HG03558 (cell line): ENCODE data around the gene PDIK1L.

Experiments
- ATAC-seq: cut with Tn5 transposase; IDR thresholded peaks from one replicate; pipeline ENCODE4 v1.9.1; 2021; ENCODE audit warnings: moderate number of reproducible peaks; ENCODE audit not compliant: unreplicated experiment; ENCODE audit errors: extremely low read depth

The PDIK1L gene

GRCh38 chr1:26119892-26120608 is 8.4 kb downstream of the PDIK1L start:
- no peak for ATAC-seq

GRCh38 chr1:26121854-26122773 is 10.5 kb downstream of the PDIK1L start:
- ATAC-seq, result no peak

DNA sequence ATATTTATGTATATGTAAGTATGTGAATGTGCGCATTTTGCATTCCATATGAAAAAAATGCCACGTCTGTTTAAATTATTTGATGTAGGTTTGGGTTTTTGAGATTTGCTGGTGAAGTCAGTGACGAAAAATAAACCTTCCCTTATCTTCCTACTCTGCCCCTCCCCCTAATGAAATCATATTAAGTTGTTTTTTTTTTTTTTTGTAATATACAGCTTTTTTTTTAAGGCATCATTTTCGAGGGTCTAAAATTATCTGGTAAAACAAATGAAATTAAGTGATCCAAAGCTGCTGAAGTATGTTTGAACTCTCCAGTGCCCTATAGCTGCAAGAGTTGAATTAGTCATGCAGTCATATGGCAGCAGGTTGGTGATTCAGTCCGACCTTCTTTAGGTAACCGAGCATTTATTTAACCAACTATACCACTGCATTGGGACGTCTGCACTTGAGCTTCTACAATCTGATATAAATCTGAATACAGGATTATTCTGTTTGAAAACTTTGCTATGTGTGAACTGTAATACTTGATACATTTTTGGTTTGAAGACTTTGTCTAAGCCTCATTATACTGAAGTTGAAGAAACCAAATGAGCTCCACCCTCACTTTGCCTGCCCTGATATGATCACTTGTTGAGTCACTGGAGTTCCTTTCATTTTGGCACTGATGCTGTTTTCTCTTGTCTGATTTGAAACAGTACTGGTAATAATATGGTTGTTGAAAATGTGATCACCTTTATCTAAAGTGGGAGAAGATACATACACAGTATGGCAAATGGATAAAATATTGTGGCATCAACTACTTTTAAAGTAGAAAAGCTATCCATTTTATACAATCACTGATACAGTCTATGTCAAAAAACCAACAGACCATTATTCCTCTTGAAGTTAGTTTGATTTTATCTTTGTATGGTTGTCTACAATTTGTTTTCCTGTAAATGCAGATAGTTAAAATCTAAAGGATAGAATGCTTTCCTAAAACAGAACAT is 11.7 kb downstream of the PDIK1L start:
- no peak for ATAC-seq

- ATAC-seq, result no peak
These were observed 13.1 kb downstream of the PDIK1L start for GRCh38 chr1:26124418-26125331.

- no peak for ATAC-seq
These were observed 13.8 kb downstream of the PDIK1L start for GRCh38 chr1:26125382-26125781.

DNA sequence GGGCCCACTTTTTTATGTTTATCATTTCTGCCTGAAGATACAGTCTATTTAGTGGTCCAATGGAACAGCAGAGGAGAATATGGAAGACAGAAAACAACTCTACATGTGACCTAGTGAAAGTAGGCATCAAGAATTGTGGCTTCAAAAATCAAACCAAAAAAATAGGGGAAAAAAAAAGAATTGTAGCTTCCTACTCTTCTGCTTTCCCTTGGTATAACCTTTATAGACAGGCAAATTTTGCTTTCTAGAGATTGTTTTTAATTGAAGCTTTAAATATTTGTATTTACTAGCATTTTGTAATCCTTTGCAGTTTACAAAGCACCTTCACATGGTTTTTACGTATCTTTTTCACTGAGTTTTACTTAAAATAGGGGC is 14.3 kb downstream of the PDIK1L start:
- ATAC-seq, result no peak

DNA sequence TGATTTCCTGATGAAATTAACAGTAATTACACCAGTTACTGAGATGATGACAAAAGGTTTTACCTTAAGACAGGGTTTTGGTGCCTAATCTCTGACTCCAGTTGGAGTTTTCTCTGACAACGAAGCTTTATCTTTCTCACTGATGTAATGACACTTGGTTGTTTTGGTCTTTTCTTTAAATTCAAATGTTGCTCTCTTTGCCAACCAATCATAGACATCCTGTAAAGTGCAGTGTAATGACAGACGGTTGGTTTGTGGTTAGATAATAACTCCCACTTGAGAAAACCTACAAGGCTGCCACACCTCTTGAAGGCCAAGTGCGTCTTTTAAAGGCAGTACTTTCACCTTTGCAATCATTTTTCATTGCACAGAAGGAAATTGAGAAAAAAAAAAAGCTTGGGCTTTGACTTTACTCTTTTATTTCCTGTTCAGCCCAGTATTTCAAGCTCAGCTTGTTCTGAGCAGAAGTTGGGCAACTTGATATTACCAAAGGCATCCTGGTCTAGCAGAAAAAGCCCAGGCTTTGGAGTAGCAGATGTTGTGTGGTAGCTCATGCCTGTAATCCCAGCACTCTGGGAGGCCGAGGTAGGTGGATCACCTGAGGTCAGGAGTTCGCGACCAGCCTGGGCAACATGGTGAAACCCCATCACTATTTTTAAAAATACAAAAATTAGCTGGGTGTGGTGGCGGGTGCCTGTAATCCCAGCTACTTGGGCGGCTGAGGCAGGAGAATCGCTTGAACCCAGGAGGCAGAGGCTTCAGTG is 14.9 kb downstream of the PDIK1L start:
- no peak for ATAC-seq

DNA sequence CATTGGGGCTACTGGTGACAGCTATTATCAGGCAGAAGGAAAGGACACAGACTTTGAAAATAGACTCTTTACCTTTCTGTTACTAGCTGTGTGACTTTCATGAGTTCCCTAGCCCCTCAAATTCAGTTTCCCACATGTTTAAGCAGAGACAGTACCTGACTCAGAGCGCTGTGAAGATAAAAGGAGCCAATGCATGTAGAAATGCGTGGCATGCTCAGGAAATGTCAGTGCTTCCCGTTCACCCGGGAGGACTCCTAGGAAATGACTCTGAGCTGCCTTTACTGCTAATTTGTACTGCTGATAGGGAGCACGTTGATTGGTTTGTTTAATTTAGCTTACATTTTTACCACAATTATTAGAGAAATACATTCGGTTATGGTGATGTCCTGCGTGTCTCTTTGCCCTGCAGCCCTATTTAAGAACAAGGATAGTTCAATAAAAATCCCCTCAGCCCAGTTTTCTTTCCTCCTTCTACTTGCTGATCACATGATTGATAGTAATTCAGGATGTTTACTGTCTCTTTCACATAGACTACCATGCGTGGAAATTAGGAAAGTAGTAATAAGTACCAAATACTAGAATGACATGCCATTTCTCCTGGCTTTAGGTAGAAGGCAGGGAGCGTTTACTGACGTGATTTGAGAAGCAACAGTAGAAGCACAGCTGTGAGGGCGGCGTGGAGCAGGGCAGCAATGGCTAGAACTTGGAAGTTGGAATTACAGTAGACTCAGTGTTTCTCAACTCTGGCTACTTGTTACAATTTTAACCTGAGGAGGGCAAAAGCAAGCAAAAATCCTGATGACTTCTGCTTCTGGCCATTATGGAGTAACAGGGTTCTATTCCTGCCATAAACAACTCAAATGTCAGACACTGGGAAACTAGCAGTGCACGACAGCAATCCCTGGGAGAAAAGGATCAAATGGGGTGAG is 15.9 kb downstream of the PDIK1L start:
- no peak for ATAC-seq

- ATAC-seq, result no peak
These were observed 18.2 kb downstream of the PDIK1L start for GRCh38 chr1:26129778-26130177.

GRCh38 chr1:26130695-26131094 is 19.1 kb downstream of the PDIK1L start:
- no peak for ATAC-seq

GRCh38 chr1:26132128-26132833 is 20.7 kb downstream of the PDIK1L start:
- ATAC-seq, result no peak

GRCh38 chr1:26132834-26133167 is 21.2 kb downstream of the PDIK1L start:
- ATAC-seq, result no peak

GRCh38 chr1:26134466-26134865 is 22.8 kb downstream of the PDIK1L start:
- no peak for ATAC-seq

DNA sequence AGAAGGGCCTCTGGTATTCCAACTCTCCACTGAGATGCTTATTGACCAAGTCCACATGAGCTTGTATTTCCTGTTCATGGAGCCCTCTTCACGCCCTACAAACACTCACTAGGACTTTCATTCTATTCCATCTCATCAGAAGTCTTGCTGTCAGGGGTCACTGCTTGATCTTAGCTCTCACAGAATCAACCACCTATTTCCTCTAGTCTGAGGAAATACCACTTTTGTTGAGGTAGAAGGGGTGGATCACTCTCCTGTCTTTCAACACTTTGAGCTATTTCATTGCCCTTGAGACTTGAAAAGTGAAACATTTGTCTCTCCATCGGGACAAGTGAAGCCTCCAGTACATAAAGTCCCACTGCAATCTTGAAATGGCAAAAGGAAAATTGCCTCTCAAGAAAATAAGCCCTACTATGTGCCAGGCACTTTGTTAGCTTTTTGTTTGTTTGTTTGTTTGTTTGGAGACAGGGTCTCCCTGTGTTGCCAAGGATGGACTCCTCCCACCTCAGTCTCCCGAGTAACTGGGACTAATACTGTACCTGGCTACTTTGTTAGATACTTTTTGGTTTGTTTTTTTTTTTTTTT is 27.4 kb downstream of the PDIK1L start:
- ATAC-seq, result no peak

DNA sequence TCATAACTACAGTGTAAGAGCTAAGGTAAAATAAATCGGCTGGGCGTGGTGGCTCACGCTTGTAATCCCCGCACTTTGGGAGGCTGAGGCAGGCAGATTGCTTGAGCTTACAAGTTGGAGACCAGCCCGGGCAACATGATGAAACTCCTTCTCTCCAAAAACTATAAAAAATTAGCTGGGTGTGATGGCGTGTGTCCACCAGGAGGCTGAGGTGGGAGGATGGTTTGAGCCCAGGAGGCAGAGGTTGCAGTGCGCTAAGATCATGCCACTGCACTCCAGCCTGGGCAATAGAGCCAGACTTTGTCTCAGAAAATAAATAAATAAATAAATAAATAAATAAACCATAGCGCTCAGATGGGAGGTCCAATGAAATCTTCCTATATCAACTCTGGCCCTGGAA is 30.5 kb downstream of the PDIK1L start:
- no peak for ATAC-seq

DNA sequence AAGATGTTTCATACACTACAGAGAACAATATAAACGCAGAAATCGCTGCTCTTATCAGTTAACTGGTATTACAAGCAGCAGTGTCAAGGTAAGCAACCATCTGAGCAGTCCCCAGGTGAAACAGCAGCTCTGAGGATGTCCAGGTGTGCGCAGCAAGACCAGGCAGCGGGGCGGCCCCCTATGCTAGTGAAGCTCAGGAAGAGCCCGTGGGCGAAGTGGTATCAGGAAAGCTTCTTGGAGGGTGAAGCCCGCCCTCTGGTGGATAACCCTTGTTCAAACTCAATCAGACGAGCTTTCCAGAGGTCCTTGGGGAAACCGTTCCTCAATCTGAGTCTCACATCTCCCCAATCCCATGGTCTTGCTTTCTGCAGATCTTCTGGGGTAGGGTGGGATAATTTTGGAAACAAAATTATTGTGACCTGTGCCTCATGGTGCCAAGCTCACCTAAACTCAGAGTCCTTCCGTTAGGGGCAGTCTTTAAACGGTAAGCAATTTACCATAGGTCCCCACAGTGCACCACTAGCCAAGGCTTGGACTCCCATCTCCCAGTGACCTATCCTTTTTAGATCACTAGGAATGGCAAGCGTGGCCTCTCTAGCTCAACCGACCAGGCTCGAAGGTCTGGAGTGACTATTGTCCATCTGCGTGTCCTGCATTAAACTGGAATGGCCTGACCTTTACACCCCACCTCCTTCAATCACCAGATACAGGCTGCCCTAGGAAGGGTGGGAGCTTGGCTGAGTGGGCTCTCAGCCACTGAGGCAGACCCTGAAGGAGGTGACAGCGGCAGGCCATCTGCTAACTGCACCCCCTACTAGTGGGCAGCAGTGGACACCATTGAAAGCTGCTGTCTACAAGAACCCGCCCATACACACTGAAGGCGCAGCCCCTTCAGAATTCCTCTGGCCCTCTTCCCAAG is 33.7 kb downstream of the PDIK1L start:
- no peak for ATAC-seq
